Muscle layer of duodenum (tissue), 2 donors: Measurements from ENCODE around the gene RHEB.
A peak's percentile ranks its signal among the peaks of the same experiment; 100 is the strongest.
"Not testable (repeated sequence)": the region's sequence is repeated elsewhere in the genome, so short reads cannot be mapped to it uniquely, and the experiment has no call there.

Experiments used
- H3K27ac ChIP-seq: one replicate; pipeline ENCODE4 v1.7.0; 2013; ENCODE audit warnings: mild to moderate bottlenecking, low read length
- H3K27me3 ChIP-seq: one replicate; pipeline ENCODE4 v1.7.0; 2013; ENCODE audit warnings: low read depth, mild to moderate bottlenecking, control low read depth, low read length
- H3K36me3 ChIP-seq, 2 donors: one replicate each; pipeline ENCODE4 v1.7.0; 2013; ENCODE audit warnings: low read length in 2 of 2, control low read depth in 1 of 2, mild to moderate bottlenecking in 1 of 2; ENCODE audit not compliant: insufficient read depth in 2 of 2, control insufficient read depth in 1 of 2
- H3K4me1 ChIP-seq, 2 donors: one replicate each; pipeline ENCODE4 v1.7.0; 2013; ENCODE audit warnings: low read length in 2 of 2, mild to moderate bottlenecking in 2 of 2, control low read depth in 1 of 2, moderate library complexity in 1 of 2; ENCODE audit not compliant: insufficient read depth in 2 of 2, control insufficient read depth in 1 of 2
- H3K4me3 ChIP-seq, 2 donors: one replicate each; pipeline ENCODE4 v1.7.0; 2013; ENCODE audit warnings: low read length in 2 of 2, low read depth in 1 of 2, mild to moderate bottlenecking in 1 of 2
- H3K9me3 ChIP-seq, 2 donors: one replicate each; pipeline ENCODE4 v1.7.0; 2013; ENCODE audit warnings: low read length in 2 of 2, control low read depth in 1 of 2, mild to moderate bottlenecking in 1 of 2; ENCODE audit not compliant: control insufficient read depth in 1 of 2
- donor health status: healthy.

RHEB gene

GRCh38 chr7:151524331-151524730 is 4.6 kb upstream of the RHEB start:
- H3K4me3 ChIP-seq, result no peak overlapping the region
- H3K9me3 ChIP-seq, result no peaks in the 10 kb centered on the region
- H3K4me1 ChIP-seq, result no peaks in the 10 kb centered on the region
- no peaks in the 10 kb centered on the region for H3K27me3 ChIP-seq
- H3K36me3 ChIP-seq, result no peaks in the 10 kb centered on the region
- no peak overlapping the region for H3K27ac ChIP-seq

- peak overlapping the region; percentile 79 for H3K27ac ChIP-seq
Measured at GRCh38 chr7:151520419-151521261, 945 bp upstream of the RHEB start.

GRCh38 chr7:151518947-151519764 is 539 bp downstream of the RHEB start:
- not testable (repeated sequence) for H3K9me3 ChIP-seq, H3K36me3 ChIP-seq, H3K27me3 ChIP-seq
- Histone ChIP-seq H3K4me3 (peak overlapping the region; percentile 78 to 98), H3K27ac (peak overlapping the region; percentile 98), H3K4me1 (peaks cover 0 to 17% of the 10 kb centered on the region in 2 donors)

More at GRCh38 chr7:151520419-151521261, 945 bp upstream of the RHEB start:
- Histone ChIP-seq H3K27me3 (no peaks in the 10 kb centered on the region), H3K36me3 (no peaks in the 10 kb centered on the region), H3K9me3 (no peaks in the 10 kb centered on the region), H3K4me3 (peak overlapping the region; percentile 55 to 71), H3K4me1 (peaks cover 0 to 12% of the 10 kb centered on the region in 2 donors)

GRCh38 chr7:151518105-151518946 is 1.4 kb downstream of the RHEB start:
- H3K36me3 ChIP-seq, result no peaks in the 10 kb centered on the region
- no peaks in the 10 kb centered on the region for H3K27me3 ChIP-seq
- H3K9me3 ChIP-seq, result no peaks in the 10 kb centered on the region
- peaks cover 0 to 18% of the 10 kb centered on the region in 2 donors for H3K4me1 ChIP-seq
- H3K4me3 ChIP-seq, result peak overlapping the region; percentile 78 to 98
- H3K27ac ChIP-seq, result peak overlapping the region; percentile 98

- H3K27ac ChIP-seq, result peak overlapping the region; percentile 98
- H3K4me3 ChIP-seq, result peak overlapping the region; percentile 78 to 98
- H3K4me1 ChIP-seq, result peaks cover 0 to 24% of the 10 kb centered on the region in 2 donors
- H3K9me3 ChIP-seq, result no peaks in the 10 kb centered on the region
- no peaks in the 10 kb centered on the region for H3K36me3 ChIP-seq
- no peaks in the 10 kb centered on the region for H3K27me3 ChIP-seq
Measured at GRCh38 chr7:151517601-151518104, 2.0 kb downstream of the RHEB start.

GRCh38 chr7:151515276-151515565 is 4.5 kb downstream of the RHEB start:
- H3K27ac ChIP-seq, result no peak overlapping the region
- peaks cover 0 to 31% of the 10 kb centered on the region in 2 donors for H3K4me1 ChIP-seq
- H3K4me3 ChIP-seq, result peak overlapping the region in 1 of 2 donors; percentile 4

GRCh38 chr7:151514461-151515275 is 5.0 kb downstream of the RHEB start:
- peaks cover 0 to 33% of the 10 kb centered on the region in 2 donors for H3K4me1 ChIP-seq
- no peaks in the 10 kb centered on the region for H3K9me3 ChIP-seq
- H3K27me3 ChIP-seq, result no peaks in the 10 kb centered on the region
- H3K36me3 ChIP-seq, result no peaks in the 10 kb centered on the region
- no peak overlapping the region for H3K27ac ChIP-seq
- no peak overlapping the region for H3K4me3 ChIP-seq

More at GRCh38 chr7:151515276-151515565, 4.5 kb downstream of the RHEB start:
- no peaks in the 10 kb centered on the region for H3K36me3 ChIP-seq
- no peaks in the 10 kb centered on the region for H3K27me3 ChIP-seq
- H3K9me3 ChIP-seq, result no peaks in the 10 kb centered on the region

GRCh38 chr7:151513133-151513532 is 6.6 kb downstream of the RHEB start:
- H3K4me3 ChIP-seq, result no peak overlapping the region
- H3K27me3 ChIP-seq, result no peaks in the 10 kb centered on the region
- H3K4me1 ChIP-seq, result peaks cover 5 to 46% of the 10 kb centered on the region in 2 donors
- H3K9me3 ChIP-seq, result no peaks in the 10 kb centered on the region
- H3K27ac ChIP-seq, result no peak overlapping the region
- H3K36me3 ChIP-seq, result no peaks in the 10 kb centered on the region

- H3K4me1 ChIP-seq, result peaks cover 5 to 54% of the 10 kb centered on the region in 2 donors
- H3K9me3 ChIP-seq, result no peaks in the 10 kb centered on the region
- H3K36me3 ChIP-seq, result no peaks in the 10 kb centered on the region
- no peaks in the 10 kb centered on the region for H3K27me3 ChIP-seq
- no peak overlapping the region for H3K27ac ChIP-seq
- no peak overlapping the region for H3K4me3 ChIP-seq
Measured at GRCh38 chr7:151512353-151512752, 7.3 kb downstream of the RHEB start.

- no peak overlapping the region for H3K4me3 ChIP-seq
- H3K27me3 ChIP-seq, result no peaks in the 10 kb centered on the region
- H3K36me3 ChIP-seq, result no peaks in the 10 kb centered on the region
- H3K27ac ChIP-seq, result no peak overlapping the region
- H3K9me3 ChIP-seq, result no peaks in the 10 kb centered on the region
- peaks cover 9 to 56% of the 10 kb centered on the region in 2 donors for H3K4me1 ChIP-seq
Measured at GRCh38 chr7:151511946-151512345, 7.7 kb downstream of the RHEB start.
